GM19240 (cell line): ENCODE measurements around the gene CAPS2.

Experiments used
- DNase-seq: peaks from one replicate; pipeline ENCODE4 v3.0.0; 2011; ENCODE audit warnings: low spot score; ENCODE audit not compliant: insufficient read length

CAPS2 gene

DNA sequence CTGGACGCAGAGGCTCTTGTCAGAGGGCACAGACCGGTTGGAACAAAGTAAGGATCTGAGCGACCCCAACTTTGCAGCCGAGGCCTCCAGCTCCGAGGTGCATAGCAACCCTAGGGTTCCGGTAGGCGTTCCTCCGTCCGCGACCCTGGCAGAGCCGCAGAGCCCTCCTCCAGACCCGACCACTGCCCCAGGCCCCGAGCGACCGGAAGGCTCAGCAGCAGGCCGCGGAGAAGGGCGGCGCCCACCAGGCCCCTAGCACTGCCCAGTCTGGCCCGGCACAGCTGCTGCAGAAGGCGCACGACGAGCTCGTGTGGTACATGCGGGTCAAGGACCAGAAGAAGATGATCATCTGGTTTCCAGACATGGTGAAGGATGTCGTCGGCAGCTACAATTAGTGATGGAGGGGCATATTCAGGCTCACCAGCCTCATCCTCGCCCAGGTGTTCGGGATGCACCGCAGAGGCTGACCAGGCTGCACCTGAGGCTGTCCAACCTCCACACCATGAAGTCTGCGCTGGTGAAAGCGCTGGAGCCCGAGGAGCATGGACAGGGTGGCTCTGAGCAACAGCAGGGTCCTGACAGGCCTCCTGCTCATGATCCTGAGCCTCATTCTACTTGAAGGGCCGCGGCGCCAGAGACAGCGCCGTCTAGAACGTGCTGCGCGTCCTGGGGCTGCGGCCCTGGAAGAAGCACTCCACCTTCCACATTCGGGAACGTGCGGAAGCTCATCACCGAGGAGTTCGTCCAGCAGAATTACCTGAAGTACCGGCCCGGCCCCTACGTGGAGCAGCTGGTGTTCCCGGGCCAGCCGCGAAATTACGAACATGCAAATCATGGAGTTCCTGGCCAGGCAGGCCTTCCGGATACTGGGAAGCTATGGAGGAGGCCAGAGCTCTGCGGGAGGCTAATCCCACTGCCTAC, 24.5 kb downstream of the CAPS2 start:
- DNase-seq = no peak

DNA sequence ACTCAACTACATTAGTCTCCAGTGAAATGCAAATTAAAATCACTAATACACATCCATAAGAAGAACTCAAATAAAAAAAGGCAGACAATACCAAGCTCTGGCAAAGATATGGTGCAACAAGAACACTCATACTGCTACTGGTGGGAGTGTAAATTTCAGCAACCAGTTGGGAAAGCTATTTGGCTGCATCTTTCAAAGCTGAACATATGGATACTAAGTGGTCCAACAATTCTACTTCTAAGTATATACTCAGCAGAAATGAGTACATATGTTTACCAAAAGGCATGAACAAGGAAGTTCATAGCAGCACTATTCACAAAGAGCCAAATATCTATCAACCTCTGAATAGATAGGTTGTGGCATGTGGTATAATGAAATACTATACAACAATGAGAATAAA, 27.3 kb downstream of the CAPS2 start:
- DNase-seq = no peak

DNA sequence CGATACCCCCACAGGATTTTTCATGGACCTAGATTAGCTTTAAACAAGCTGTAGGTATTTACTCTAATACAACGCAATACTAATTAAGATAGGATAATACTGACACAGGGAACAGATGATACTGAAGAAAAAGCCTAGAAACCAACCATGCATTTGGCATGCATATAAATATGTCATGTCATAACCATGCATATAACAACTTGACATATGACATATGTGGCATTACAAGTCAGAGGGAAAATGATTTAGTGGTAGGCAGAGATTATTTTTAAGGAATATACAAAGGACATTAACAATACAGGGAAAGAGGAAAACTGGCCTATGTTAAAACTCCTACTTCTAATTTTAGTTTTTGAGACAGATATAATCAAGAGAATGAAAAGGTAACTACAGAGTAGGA, 27.9 kb downstream of the CAPS2 start:
- DNase-seq = no peak

- no peak for DNase-seq
These were observed 35.3 kb downstream of the CAPS2 start for GRCh38 chr12:75294797-75295196.

DNA sequence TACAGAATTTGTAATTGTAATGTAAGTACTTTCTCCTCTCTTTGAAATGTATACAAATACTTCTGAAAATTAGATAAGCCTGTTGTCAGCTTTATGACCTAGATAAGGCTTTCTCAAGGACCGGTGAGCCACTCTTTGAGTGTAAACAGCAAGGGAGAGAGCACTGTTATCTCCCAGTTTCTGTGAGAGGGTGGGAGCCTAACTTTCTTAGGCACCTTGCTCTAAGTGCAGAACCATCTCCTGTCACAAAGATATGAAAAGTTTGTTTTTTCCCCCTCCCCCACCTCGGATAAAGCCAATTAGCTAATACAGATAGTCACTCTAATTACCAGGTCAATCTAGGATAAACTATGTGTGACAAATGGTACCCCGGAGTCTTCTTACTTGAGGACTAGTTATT, 35.8 kb downstream of the CAPS2 start:
- no peak for DNase-seq

- DNase-seq = no peak
These were observed 39.1 kb downstream of the CAPS2 start for GRCh38 chr12:75291014-75291413.

DNA sequence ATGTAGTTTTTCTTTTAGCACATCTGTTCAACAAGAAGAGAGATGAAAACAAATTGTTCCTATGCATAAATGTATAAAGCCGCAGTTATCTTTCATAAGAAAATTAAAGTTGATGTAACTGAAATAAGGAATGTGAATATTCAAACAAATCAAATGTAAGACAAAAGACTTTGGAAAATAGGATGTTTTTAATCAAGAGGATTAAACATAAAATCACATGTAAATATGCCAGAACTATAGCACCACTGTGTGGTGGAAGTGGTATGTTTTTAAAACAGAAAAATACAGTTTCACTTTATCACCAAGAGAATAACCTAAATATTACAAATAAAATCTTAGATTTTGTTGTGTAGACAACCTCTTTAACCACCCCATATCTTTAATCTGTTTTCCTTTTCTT, 40.4 kb downstream of the CAPS2 start:
- DNase-seq = no peak

DNA sequence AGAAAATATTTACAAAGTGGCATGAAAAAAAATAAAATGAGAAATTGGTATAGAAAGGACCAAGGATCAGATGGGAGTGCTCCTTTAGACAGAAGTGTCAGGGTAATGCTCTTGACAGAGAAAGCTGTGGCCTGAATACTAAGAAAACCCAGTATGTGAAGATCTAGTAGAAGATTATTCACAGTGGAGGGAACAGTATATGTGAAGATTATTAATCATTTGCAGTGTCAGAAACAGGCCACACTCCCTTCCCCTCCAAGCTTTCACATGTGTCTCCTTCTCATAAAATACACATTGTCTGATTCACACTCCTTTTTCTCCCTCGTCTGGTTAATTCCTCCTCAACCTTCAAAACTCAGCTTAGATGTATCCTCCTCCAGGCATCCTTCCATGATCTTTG, 41.3 kb downstream of the CAPS2 start:
- DNase-seq = no peak

- no peak for DNase-seq
These were observed 54.4 kb downstream of the CAPS2 start for GRCh38 chr12:75275702-75276101.

- DNase-seq = no peak
These were observed 58.5 kb downstream of the CAPS2 start for GRCh38 chr12:75271576-75271975.

DNA sequence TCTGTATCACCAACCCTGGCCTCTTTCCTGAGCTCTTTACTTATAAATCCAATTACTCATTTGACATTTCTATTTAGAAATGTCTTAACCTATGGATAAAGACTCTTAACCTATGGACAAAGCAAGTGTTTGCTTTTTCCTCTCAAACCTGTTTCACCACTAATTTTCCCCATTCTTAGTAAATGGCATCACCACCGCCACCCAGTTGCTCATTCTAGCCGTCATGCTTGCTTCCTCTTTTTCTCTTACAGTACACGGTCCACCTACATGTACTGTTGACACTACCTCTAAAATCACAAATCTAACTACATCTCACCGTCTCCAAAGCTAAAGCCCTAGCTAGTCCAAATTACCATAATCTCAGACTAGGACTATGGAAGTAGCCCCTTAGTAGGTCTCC, 60.0 kb downstream of the CAPS2 start:
- DNase-seq = no peak

DNA sequence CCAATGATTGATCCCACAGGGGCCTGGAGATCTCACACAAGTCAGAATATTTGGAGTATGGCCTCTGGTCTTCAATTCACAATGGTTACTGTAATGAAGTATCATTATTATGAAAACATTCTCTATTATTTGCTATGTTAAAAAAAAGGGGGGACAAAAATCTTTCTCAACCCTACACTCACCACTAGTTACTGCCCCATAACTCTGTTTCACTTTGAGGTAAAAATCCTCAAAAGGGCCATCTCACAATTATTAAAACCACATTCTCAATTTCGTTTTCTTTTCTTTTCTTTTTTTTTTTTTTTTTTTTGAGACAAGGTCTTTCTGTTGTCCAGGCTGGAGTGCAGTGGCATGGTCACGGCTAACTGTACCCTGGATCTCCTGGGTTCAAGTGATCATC, 60.9 kb downstream of the CAPS2 start:
- DNase-seq = no peak

GRCh38 chr12:75260316-75260715, 69.8 kb downstream of the CAPS2 start:
- no peak for DNase-seq

GRCh38 chr12:75259143-75259542, 71.0 kb downstream of the CAPS2 start:
- no peak for DNase-seq

GRCh38 chr12:75257510-75257909, 72.6 kb downstream of the CAPS2 start:
- no peak for DNase-seq

- no peak for DNase-seq
These were observed 85.0 kb downstream of the CAPS2 start for GRCh38 chr12:75245108-75245507.

DNA sequence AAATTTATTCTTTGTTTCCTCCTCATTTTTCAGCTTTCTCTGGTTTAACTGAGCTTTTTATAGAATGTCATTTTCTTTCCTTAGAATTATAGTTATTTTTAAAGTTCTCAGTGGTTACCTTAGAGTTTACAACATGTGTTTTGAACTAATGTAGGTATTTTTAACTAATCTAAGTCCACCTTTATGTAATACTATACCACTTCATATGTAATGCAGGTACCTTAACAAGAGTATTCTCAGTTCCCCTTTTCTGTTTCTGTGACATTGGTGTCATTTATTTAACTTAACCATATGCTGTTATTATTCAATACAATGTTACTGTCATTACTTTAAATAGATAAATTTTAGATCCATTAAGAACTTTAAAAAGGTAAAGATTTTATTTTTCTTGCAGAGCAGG, 90.1 kb downstream of the CAPS2 start:
- no peak for DNase-seq

GRCh38 chr12:75236206-75236605, 93.9 kb downstream of the CAPS2 start:
- DNase-seq = no peak

DNA sequence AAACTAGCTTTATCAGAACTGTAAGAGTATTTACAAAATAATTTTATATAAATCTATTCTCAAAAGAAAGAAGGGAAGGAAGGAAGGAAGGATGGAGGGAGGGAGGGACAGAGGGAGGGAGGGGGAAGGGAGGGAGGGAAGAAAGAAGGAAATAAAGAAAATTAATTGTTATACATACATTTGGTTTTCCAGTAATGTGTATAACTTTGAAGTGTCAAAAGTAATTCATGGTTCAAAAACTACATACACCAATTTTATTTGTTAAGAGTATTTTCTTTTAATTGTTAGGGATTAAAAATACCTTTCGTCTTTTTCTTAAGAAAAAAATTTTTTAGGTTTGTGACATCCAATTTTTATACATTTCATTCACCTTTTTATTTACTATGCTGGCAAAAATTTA, 103.0 kb downstream of the CAPS2 start:
- no peak for DNase-seq
